ENCODE data around the gene IFI27L1. TPM values are rescaled to one million over a fixed set of nuclear protein-coding genes. Genes with fewer than 3 reads are reported as not detected.

IFI27L1 gene, protein sequence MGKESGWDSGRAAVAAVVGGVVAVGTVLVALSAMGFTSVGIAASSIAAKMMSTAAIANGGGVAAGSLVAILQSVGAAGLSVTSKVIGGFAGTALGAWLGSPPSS
- 25.9 TPM for polyA plus RNA-seq (2013, experiment 1 of 2; ENCODE audit: insufficient read length)
- polyA plus RNA-seq (2013, experiment 2 of 2; ENCODE audit: insufficient read length), result 21.6 TPM

DNA sequence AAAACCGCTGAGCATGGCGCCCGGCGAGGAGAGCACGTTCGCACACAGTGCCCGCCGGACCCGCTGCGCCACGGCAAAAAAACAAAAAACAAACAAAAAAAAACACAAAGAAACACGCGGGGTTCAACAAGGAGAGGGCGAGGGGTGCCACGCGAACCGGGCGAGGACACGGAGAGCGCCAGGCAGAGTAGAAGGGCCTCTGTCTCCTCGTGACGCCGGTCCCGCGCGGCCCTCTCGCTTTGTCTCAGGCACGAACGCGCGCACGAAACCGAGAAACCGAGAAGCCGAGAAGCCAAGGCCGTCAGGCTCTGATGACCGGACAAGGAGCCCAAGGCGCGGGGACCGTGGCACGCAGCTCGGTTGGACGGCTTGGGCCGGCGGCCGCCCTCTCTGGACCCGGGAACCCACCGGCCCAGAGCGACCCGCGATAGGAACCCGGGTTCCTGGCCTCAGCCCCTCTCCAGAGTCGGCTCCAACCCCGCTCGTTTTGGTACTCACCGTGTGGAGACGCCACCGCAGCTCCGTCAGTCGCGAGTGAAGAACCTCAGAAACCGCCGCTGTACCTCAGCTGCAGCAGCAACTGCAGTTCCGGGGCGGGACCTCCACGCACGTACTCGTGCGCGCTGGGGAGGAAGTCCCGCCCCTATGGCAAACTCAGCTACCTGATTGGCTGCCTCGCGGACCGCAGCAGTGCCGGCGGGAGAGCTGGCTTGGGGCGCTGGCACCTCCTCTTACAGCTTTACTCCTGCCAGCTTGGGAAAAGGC is at the start of gene IFI27L1, which contains the start of gene DDX24:
TSS of gene IFI27L1 (plus strand) at position 690 of the 765 bp plus-strand sequence. CDS start 15,628 bp downstream, outside the sequence.
TSS of gene DDX24 (minus strand) at position 582 of the 765 bp plus-strand sequence. CDS start 1,460 bp downstream, outside the sequence.
- peak; percentile 93 for DNase-seq

DNA sequence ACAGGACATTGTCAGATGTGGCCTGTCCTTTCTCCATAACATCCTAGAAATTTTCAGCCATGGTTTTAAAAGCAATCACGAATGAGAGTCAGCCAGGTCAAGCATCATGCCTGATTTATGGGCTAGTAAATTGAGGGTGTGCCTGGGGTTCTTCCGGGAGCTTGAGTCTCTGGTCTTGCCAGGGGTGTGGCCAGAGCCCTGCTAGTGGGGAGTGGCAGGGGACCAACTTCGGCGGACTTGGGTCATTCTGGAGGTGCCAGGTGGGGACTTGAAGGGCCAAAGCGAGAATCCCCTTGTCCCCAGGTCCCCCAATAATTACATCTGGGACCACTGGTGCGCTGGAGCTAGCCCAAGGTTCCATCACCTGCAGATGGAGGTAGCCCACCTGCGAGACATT is 49.2 kb upstream of the IFI27L1 start:
- DNase-seq, result no peak

DNA sequence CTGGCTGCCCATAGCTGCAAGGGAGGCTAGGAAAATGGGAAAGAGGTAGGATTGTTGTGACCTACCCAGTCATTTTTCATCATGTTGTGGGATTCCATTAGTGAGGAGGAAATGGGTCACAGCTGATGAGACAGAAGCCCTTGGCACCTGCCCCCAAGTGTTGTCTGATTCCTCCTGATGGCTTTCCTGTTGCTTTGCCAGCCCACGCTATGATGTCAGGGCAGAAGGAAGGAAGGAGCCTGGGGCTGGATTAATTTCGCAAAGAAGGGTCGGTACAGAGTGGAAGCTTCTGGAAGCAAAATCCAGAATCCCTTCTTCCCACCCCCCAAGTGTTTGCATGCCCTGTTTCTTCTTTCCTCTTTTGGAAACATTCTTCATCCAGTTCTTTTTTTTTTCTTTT is 46.2 kb upstream of the IFI27L1 start:
- no peak for DNase-seq

DNA sequence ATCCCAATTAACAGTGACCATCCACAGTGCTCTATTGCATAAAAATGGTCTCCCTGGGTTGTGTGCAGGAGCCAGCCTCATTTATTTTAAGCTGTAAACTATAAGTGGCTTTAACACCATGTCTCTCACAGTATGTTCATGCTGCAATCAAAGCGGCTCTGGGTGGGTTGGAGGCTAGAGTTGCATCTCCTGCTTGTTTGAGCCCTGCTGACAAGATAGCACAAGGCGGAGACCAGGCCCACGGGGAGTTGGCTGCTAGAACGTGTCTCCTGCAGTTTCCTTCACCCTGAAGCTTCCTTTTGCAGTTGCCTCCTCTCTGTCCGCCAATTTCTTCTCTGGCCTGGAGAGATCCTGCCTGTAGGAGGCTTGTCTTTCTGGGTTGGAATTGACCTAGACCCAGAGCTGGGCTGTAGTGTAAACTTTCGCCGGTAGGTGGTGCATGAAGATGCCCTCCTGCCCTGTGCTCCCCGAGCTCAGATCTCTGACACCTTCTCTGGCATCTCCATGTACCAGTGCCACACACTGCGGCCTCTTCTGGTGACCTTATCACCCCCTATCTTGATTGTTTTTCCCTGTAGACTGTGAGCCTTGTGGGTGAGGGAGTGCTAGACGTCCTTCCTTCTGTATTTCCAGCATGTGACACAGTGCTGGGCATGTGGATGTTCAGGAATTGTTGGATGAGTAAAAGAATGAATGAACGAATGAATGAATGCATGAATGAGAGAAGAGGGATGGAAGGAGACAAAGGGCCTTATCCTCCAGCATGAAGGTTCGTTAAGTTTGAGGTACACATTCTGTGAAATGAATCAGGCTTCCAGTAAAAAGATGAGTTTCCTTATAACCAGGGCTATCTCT is 44.6 kb upstream of the IFI27L1 start:
- peak; percentile 72 for DNase-seq

DNA sequence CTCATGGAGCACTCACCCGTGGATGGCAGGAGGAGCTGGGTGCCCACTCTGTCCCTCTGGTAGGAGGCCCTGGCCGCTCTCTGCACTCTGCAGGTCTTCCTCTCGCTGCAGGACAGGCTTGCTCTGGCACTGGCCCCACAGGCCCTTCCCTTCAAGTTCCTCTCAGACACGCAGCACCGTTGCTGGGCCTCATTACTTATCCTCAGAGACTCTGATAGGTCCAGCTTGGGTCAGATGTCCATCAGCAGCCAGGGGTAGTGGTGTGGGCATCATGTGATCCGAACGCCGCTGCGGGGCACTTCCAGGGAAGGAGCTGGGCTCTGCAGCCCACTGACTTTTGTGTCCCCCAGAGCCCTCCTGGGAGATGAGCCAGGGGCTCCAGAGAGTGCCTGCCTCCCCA is 43.2 kb upstream of the IFI27L1 start:
- DNase-seq, result no peak

DNA sequence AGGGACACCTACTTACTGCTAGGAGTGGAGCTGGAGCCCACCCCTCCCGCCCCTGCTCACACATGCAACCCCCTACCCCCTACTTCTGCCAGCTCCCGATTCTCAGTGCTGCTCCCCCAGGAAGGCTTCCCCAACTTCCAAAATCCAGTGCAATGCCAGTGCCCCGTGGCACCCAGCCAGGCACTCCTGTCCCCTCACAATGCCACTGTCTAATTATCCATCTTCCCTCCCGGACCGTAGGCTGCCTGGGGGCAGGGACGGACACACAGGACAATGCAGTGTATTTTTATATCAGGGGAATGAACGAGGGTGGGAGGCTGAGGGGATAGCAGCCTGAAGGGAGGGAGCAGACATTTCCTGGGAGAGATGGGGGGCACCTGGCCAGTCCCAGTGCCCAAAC is 42.6 kb upstream of the IFI27L1 start:
- DNase-seq, result no peak

DNA sequence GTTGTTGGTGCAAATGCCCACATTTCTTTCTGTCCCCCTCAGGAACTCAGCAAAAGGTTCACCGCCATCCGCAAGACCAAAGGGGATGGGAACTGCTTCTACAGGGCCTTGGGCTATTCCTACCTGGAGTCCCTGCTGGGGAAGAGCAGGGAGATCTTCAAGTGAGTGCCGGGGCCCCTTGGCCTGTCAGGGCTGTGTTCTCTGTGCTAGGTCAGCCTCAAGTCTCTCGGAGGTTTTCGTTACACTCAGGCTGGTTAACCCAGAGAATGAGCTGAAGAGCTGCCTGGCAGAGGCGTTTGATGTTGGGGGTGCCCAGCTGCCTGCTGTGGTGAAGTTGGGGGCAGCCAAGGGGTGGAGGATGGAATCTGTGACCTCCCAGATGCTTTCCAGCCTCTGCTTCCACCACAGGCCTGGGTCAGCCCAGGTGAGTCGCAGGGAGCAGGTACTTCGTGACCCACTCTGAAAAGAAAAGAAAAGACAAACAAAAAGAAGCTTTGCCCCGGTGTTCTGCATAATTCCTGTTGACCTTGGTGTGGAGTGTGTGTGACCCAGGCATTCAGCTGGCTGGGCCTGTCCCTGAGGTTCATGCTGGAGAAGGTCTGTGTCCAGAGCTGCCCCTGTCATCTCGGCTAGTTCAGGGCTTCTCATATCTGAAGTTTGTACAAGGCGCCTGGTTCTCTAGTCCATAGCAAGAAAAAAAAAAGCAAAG is 42.0 kb upstream of the IFI27L1 start:
- DNase-seq, result no peak

DNA sequence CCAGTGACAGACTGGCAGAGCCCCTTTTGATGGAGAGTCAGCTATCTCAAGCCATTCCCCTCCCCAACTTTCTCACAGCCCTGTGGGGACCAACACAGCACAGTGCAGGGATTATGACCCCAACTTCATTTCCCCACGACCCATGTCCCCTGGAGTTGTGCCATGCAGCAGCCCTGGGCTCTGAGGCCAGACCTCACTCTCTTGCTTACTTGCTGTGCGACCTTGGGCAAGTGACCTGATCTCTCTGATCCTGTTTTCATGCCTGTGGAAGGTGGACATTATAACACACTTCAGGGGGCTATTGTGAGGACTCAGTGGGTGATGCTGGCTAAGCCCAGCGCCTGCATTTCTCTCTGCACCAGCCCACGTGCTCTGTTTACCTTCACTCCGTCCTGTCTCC is 40.9 kb upstream of the IFI27L1 start:
- DNase-seq, result no peak

DNA sequence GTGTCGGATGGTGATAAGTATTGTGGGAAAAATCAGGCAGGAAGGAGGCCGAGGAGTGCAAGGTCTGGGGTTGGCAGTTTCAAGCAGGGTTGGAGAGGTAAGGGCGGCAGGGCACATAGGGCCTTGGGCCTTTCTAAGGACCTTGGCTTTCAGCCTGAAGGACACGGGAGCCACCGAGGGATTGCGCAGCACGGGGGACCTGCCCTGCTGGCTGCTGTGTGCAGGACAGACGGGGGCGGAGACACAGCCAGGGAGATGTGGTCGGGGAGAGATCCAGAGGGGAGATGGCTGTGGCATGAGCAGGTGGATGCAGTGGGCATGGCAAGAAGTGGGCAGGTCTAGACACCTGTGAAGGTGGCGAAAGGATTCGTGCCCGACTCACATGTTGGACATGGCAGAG is 40.3 kb upstream of the IFI27L1 start:
- no peak for DNase-seq

DNA sequence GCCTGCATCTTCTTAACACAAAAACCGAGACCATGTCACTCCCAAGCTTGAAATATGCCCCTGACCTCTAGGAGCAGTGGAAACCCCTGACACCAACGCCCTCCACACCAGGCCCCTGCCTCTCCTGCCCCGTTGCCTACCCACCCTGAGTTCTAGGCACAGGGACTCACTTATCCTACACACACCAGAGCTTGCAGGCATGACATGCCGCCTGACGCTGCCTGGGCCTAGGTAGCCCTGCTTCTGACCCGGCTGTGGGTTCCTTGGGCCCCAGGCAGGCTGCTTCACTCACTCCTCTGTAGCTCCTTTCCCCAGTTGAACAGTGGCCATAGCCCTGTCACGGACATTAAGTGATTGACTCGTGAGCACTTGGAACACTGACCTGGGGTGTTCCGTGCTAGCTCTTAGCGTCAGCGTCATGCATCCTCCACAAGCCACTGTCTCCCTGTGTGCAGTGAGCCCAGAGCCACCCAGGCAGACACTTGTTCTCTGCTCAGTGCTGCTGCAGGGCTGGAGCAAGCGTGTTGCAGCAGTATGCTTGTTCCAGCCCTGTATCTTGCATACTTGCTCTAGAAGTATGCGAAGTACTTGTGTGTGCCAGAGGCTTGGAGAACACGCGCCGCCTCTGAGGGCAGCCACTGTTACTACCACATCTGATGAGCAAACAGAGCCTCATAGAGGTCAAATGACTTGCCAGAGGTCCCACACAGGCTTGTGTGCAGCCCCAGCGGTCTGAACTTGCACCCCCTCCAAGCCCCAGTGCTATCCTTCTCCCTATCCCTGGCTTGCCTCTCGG is 39.4 kb upstream of the IFI27L1 start:
- DNase-seq, result no peak

DNA sequence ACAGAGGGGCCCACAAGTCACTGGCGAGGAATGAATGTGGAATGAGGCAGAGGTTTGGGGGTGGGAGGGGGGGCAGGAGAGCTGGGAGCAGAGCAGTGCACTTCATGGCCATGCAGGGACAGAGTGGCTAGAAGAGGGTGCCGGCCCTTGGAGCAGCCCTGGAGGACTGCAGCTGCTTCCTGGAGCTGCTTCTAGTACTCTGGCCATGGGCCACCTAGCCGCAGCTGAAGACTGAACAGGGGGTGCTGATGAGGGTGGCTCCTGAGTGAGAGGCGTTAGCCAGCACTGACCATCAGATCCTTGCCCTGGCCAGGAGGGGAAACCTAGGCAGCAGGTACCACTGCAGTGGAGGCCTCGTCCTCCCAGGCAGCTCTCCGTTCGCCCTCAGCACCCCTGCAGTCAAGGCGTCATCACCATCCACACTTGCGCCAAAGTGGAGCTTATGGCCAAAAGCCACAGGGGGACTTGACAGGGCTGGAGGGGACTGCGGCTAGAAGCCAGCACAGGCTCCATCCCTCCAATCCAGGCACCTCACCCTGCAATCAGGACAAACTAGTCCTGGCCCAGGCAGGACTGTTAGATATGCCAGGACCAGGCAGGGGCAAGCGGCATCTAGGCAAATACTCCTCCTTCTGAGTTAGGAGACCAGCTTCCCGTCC is 38.5 kb upstream of the IFI27L1 start:
- DNase-seq, result no peak

DNA sequence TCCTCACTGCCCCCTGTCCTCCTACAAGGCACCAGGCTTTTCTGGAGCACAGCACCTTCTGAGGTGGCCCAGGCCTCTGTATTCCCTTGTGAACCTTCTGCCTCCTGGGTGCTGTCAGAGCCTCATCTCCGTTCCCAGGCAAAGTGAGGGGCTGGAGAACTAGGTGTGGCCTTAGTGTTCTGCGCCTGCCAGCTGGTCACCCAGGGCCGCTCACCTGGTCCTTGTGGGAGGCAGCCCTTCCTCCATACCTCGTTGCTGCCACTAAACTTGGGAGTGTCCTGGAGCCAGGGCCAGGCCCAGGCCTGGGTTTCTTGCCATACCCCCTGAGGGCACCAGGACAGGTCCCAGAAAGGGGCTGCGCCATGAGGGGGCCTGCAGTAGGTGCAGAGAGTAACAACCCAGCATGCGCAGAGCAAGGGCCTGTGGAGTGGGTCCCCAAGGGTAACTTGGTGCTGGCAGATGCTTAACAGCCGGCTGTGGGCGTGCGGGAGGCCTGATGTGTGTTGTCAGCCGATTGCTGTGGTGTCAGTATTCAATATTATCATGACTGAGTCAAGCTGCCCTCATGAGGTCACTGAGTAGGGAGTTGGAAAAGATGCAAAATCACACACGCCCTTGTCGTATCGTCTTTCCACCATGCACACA is 37.9 kb upstream of the IFI27L1 start:
- no peak for DNase-seq

DNA sequence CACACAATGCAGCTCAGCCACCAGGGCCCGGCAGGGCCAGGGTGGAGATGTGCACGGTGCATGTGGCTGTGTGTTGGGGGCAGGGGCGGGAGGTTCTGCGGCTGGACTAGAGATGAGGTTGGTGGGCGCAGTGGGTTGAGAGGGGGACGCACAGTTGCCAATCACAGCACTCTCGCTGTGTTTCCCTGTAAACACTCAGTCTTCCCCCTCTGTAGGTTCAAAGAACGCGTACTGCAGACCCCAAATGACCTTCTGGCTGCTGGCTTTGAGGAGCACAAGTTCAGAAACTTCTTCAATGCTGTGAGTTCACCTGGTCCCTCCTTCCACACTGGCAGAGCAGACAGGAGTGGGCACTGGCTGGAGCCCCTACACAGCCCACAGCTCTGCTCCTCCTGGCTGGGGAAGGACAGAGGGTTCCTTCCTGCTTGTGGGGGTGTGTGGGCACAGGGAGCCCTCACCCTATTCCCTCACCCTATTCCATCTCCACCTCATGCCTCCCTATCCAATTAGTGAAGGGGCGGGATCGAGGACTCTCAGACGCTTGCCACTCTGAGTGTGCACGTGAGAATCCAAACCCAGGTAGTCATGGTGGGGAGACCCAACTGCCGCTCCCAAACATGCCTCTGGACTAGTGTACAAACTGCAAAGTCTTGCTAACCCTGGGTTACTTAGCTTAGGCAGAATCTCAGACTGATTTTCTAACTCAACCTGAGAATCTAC is 37.2 kb upstream of the IFI27L1 start:
- DNase-seq, result no peak

DNA sequence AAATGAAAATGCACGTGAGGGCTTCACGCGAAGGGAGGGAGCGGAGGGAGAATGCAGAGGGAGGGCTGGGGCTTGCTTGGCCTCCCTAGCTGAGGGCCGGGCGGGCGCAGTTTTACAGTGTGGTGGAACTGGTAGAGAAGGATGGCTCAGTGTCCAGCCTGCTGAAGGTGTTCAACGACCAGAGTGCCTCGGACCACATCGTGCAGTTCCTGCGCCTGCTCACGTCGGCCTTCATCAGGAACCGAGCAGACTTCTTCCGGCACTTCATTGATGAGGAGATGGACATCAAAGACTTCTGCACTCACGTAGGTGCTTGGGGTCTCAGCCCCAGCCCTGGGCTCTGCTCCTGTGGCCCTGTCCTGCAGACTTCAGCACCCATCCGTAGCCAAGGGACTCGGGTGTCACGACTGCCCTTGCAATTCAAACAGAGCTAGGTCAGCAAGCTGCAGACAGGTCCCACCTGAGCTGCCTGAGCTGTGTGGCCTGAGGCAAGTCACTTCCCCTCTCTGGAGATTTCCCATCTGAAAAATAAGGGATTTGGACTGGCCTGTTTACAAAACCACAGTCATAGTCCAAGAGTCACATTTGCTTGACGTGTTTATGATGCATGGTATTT is 36.5 kb upstream of the IFI27L1 start:
- DNase-seq, result no peak

DNA sequence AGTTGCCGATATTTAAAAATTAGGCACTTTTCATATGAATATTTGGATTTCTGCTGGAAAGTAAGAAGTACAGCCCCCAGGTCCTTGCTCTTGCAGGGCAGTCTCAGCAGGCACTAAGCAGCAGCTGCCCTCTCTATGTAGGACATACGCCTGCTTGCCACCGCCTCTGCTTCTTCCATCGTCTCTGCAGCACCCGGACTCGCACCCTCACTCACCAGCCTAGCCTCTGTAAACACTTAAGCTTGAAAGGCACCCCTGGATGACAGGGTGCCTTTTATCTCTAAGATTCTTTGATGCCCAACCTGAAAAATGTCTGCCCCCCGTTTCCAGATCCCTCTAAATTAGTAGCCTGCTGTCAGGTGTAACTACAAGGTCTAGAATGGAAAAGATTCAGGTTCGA is 36.0 kb upstream of the IFI27L1 start:
- DNase-seq, result no peak

DNA sequence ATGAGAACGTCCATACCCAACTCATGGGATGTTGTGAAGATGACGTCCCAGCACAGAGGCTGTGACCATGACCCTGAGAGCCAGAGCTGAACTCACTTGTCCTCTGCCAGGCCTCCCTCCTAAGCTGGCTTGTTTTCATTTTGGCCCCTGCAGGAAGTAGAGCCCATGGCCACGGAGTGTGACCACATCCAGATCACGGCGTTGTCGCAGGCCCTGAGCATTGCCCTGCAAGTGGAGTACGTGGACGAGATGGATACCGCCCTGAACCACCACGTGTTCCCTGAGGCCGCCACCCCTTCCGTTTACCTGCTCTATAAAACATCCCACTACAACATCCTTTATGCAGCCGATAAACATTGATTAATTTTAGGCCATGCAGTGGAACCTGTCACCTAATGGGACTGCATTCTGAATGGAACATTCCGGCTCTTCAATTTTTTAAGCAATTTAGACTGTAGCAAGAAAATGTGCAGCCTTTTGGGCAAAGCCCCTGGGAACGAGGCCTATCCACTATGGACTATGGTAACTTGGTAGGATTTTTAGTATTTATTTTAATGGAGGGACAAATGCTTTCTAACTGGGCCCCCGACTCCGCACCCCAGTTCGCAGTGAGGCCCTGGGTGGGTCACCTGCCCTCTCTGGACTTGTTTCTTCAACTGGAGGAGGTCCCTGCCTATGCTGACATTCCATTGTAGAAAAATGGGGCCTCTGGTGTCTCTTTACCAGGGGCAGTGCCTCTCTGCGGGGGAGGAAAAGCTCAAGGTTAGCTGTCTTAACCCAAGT is 35.4 kb upstream of the IFI27L1 start:
- no peak for DNase-seq

DNA sequence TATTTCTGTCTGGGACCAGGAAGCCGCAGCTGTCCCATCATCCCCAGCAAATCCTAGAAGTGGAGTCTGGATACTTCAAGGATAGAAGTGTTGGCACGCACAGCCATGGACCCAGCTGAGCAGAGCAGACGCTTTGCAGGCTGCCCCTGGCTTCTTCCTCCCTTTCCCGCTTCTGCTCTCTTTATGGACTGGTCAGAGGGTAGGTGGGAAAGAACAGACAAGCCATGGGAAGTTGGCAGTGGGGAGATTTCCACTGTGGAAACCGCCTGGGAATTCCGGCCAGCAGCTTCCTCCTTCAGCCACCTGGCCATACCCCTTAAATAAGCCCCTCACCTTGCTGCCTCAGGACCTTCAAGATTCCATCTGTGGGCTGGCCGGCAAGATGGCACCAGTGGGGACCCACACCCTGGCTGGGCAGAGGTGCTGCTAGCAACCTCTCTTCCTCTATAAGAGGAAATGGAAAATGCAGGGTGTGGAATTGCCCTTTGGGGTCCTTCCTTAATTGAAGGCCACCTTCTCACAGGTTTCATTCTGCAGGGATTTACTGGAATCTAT is 34.3 kb upstream of the IFI27L1 start:
- DNase-seq, result no peak

DNA sequence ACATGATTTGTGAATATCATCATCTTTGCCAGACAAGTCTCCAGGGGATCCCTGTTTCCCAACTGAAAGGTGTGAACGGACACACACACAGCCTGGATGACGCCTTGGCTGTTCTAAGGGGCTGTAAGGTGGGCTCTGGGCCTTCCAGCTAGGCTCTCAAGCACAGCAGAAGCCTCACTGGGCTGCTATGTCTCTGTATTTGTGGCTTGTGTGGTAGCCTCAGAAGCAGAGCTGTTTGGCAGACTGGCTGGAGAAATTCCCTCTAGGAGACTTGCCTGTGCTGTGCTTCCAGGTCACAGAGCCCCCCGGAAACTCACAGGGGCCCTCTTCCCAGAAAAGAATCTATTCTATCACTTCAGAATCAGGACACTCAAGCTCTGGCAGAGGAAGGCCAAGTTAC is 33.5 kb upstream of the IFI27L1 start:
- DNase-seq, result no peak

Measured in fibroblast of skin of scalp (primary cell).